HG03558 (cell line): ENCODE results near the gene ACOT11.
"Not testable (repeated sequence)": the region's sequence is repeated elsewhere in the genome, so short reads cannot be mapped to it uniquely, and the experiment has no call there.

ENCODE experiments used
- ATAC-seq: cut with Tn5 transposase; IDR thresholded peaks from one replicate; pipeline ENCODE4 v1.9.1; 2021; ENCODE audit warnings: moderate number of reproducible peaks; ENCODE audit not compliant: unreplicated experiment; ENCODE audit errors: extremely low read depth

ACOT11 gene

DNA sequence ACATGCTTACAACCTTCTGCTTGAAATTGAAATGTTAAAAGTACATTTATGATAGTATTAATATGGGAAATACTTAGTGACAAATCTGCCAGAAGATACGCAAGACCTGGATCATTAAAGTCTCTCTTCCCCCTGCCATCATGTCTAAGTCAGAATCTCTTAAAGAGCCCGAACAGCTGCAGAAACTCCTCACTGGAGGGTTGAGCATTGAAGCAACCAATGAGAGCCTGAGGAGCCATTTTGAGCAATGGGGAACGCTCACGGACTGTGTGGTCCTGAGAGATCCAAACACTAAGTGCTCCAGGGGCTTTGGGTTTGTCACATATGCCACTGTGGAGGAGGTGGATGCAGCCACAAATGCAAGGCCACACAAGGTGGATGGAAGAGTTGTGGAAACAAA, 11.4 kb upstream of the ACOT11 start:
- not testable (repeated sequence) for ATAC-seq

- no peak for ATAC-seq
Observed at GRCh38 chr1:54537611-54538010, 10.4 kb upstream of the ACOT11 start.

GRCh38 chr1:54538538-54538937, 9.5 kb upstream of the ACOT11 start:
- no peak for ATAC-seq

GRCh38 chr1:54540582-54541295, 7.3 kb upstream of the ACOT11 start:
- no peak for ATAC-seq

DNA sequence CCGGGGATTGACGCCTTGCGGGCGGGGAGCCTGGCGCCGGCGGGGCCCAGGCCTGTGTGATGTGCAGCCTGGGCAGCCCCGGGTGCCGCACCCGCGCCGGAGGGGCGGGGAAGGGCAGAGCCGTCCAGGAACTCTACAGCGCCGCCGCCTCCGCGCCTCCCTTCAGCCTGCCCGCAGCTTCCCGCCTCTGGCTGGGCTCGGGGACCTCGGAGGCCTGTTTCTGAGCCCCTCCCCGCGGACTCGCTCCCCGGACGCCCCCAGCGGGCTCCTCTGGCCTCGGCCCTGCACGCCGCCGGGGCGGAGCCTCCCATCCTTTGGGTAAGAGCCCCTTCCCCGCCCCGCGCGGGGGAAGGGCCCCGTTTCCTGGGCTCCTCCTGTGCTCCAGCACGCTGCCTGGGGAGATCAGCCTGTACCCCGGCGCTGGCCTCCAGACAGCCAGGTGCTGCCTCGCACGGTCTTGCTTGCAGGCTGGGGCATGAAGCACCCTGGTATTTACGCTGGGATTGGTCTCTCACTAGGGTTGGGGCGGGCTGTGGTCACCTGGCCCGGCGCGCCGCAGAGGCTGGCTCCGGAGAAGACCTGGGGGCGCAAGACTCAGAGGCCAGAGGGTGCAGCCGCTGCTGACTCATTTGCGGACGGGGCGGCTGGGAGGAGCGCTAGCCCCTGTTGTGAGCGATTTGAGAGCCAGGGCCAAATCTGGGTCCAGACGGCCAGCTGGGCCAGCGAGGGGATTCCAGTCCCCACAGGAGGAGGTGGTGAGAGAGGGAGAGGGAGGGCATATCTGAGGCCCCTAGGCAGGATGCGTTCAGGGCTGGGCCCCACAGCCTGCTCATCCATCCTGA, 5.7 kb upstream of the ACOT11 start:
- no peak for ATAC-seq

DNA sequence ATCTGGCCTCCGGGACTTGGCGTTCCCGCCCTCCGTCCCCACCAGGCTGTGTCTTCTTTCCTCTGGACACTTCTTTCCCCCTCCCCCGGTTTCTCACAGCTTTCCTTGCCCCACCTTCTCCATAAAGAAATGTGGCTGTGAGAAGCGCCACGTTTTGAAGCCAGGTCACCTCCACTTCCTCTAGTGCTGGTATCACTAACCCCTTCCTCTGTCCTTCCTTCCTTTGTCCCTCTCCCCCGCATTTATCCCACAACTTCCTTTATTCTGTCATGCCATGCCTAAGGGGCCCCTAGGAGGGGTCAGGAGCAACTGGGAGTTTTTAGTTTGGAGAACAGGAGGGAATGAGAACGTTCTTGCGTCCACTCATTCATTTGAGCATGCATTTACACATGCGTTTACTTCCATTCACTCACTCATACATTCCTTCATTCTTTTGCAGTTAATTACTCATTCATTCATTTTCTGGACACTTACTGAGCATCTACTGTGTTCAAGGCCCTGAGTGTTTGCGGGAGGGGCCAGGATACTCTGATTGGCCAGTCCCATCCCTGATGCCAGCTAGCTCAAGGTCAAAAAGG, 5.0 kb upstream of the ACOT11 start:
- ATAC-seq, result no peak

- no peak for ATAC-seq
Observed at GRCh38 chr1:54543729-54544496, 4.1 kb upstream of the ACOT11 start.

- ATAC-seq, result no peak
Observed at GRCh38 chr1:54545916-54546635, 2.0 kb upstream of the ACOT11 start.

DNA sequence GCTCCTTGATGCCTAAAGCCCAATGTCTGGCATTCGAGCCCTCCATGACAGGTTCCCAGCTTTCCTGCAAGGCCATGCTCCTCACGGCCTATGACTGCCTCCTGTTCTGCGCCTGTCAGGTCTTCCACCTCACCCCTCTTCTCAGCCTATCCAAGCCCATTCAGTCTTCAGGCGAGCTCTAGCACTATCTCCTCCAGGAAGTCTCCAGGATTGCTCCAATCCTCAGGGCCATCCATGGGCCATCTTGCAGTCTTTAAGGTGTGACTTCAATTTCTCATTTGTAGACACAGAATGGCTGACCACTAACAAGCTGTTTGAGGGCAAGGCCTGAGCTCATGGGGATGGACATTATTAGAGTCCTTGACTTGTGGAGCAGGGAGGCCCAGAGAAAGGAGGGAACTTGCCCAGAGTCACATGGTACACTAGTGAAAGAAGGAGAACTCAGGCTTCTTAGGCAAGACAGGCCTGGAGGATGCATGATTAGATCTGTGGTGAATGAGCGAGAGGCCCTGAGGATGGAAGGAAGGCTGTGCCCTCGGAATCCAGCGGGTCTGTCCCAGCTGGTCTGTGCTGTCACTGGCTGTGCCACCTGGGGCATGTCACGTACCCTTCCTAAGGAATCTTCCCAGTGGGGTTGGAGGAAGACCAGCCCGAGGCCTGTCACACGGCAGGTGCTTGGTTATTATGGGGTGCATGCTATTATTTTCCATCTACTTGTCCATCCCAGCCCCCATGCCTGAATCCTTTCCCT, 1.2 kb upstream of the ACOT11 start:
- no peak for ATAC-seq

- no peak for ATAC-seq
Observed at GRCh38 chr1:54548389-54549044, 489 bp downstream of the ACOT11 start.

DNA sequence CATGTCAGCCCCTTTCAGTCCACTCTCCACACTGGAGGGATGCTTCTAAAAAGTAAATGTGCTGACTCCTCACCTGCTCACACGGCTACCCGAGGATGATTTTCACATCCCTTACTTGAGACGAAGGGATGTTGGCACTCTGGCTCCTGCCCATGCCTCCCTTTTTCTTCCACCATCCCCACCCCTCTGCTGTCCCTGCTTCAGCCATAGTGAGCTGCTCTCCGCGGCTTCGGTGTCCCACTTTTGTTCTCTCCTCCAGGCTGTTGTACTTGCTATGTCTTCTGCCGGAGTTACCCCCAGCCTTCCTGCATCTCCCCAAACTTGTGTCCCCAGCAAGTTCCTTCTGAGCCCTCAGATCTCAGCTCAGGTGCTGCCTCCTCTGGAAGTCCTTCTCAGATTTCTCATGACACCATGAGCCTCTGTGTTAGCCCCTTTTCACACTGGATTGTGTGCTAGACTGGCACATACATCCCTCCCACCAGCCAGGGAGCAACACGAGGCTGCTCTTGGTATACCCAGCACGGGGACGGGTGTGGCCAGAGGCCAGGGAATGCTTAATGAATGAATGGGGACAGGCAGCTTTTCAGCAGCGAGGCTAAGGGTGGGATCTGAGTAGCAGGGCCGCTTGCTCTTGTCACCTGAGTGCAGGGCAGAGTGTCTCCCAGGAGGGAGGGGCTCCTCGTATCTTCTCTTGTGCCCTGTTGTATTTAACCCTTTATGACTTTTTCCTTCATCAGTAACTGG, 1.3 kb downstream of the ACOT11 start:
- ATAC-seq, result no peak

GRCh38 chr1:54551891-54552290, 3.9 kb downstream of the ACOT11 start:
- ATAC-seq, result no peak

- no peak for ATAC-seq
Observed at GRCh38 chr1:54553602-54554313, 5.7 kb downstream of the ACOT11 start.

- ATAC-seq, result no peak
Observed at GRCh38 chr1:54556110-54556509, 8.1 kb downstream of the ACOT11 start.

DNA sequence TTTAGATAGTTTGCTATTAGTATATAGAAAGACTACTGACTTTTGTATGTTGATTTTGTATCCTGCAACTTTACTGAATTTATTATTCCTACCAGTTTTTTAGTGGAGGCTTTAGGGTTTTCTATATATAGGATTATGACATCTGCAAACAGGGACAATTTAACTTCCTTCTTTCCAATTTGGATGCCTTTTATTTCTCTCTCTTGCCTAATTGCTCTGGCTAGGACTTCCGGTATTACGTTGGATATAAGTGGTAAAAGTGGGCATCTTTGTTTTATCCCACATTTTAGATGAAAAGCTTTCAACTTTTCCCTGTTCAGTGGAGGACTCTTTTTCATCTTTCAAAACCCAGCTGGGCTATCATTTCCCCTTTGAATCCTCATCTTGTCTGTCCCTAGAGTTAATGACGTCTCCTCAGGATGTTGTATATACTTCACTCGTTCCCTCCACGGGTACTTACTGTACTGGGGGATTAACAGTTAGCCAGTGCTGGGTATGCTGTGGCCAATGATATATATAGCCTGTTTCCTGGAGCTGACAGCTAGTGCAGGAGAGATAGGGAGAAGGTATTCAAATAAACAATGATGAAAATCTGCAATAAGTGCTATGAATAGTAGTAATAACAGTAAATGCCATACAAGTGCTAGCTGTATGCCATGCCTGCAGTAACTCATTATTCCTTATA, 9.8 kb downstream of the ACOT11 start:
- no peak for ATAC-seq

GRCh38 chr1:54558434-54559030, 10.5 kb downstream of the ACOT11 start:
- no peak for ATAC-seq
